Measurements from ENCODE around the gene ERCC5. TPM values are rescaled to one million over a fixed set of nuclear protein-coding genes. Genes with fewer than 3 reads are reported as not detected.

ERCC5 gene
- total and polyA plus RNA-seq, 4 donors: 25.8 to 81.8 (median 42.0) TPM

DNA sequence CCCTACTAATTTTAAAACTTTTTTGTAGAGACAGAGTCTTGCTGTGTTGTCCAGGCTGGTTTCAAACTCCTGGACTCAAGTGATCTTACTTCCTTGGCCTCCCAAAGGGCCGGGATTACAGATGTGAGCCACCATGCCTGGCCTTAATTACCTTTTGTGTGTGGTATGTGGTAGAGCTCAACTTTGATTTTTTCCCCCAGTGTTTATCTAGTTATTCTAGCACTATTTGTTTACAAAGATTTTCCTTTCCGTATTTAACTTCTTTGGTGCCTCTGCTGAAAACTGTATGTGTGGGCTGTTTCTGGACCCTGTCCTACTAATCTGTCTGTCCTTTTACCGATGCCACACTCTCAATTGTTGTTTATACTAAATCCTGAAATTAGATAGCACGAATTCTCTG, 9.4 kb upstream of the ERCC5 start:
- DNase-seq (no peak), ATAC-seq (ENCODE audit: low FRiP score) (no peak)
- H3K36me3 ChIP-seq (ENCODE audit: control insufficient read depth in 1 of 2, insufficient read depth in 2 of 2, low read length in 1 of 2): peaks cover 0 to 2% of the 10 kb centered on the region in 2 donors
- no peak overlapping the region for H3K27ac ChIP-seq (ENCODE audit: low read depth in 1 of 2, low read length in 2 of 2)
- intact Hi-C loops (cut with DNase I): no loop called here
- H3K9me3 ChIP-seq (ENCODE audit: control insufficient read depth, low read length): no peaks in the 10 kb centered on the region
- no peaks in the 10 kb centered on the region for H3K4me1 ChIP-seq (ENCODE audit: control insufficient read depth in 1 of 2, insufficient read depth in 2 of 2, low read length in 2 of 2)
- WGBS, 2 donors: 65 to 78% methylated on average over 4 of the region's 4 CpGs
- no peaks in the 10 kb centered on the region for H3K27me3 ChIP-seq (ENCODE audit: control insufficient read depth in 1 of 2, insufficient read depth in 2 of 2, low read length in 1 of 2)
- no peak overlapping the region for H3K4me3 ChIP-seq (ENCODE audit: low read length in 2 of 2)

DNA sequence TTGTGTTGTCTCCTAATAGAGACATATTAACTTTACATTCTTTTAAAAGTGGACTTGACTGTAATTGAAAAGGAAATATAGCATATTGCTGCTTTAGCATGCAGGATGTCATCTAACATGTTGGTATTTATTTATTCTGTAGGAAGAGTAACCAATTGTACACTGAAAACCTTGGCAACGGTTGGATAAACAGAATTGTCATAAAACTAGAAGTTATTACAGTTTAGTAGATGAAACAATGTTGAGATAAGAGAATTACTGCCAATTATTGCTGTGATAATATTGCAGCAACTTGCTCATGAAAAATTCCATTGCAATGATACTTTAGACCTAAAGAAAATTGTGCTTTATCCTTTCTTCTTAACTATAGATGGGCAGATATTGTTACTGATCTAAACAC, 7.6 kb upstream of the ERCC5 start:
- 69 to 77% methylated on average over 1 of the region's 1 CpG for WGBS, 2 donors
- ATAC-seq (ENCODE audit: low FRiP score): no peak
- H3K4me3 ChIP-seq (ENCODE audit: low read length in 2 of 2): no peak overlapping the region
- H3K27ac ChIP-seq (ENCODE audit: low read depth in 1 of 2, low read length in 2 of 2): no peak overlapping the region
- H3K4me1 ChIP-seq (ENCODE audit: control insufficient read depth in 1 of 2, insufficient read depth in 2 of 2, low read length in 2 of 2): no peaks in the 10 kb centered on the region
- no peak for DNase-seq
- H3K36me3 ChIP-seq (ENCODE audit: control insufficient read depth in 1 of 2, insufficient read depth in 2 of 2, low read length in 1 of 2): peaks cover 0 to 2% of the 10 kb centered on the region in 2 donors
- H3K9me3 ChIP-seq (ENCODE audit: control insufficient read depth, low read length): no peaks in the 10 kb centered on the region
- H3K27me3 ChIP-seq (ENCODE audit: control insufficient read depth in 1 of 2, insufficient read depth in 2 of 2, low read length in 1 of 2): no peaks in the 10 kb centered on the region
- intact Hi-C loops (cut with DNase I): no loop called here

DNA sequence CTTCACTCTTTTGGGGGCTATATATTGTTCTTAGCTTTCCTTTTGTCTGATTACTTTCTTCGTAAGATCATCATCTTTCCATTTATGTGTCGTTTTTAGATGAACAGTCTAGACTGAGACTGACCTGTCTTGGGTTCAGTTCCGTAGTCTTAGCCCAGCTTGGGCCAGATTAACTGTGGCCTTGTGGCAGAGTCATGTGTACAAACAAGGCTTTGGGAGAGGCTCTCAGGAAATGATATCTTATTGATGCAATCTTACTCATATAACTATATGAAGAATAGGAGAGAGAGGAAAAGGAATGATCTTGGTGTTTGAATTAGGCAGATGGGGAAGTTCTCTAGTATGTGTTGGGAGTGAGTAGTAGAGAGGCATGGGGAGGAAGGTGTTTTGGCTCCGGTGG, 6.8 kb upstream of the ERCC5 start:
- 46 to 47% methylated on average over 4 of the region's 4 CpGs for WGBS, 2 donors
- H3K36me3 ChIP-seq (ENCODE audit: control insufficient read depth in 1 of 2, insufficient read depth in 2 of 2, low read length in 1 of 2): peaks cover 0 to 2% of the 10 kb centered on the region in 2 donors
- H3K4me3 ChIP-seq (ENCODE audit: low read length in 2 of 2): no peak overlapping the region
- no peaks in the 10 kb centered on the region for H3K4me1 ChIP-seq (ENCODE audit: control insufficient read depth in 1 of 2, insufficient read depth in 2 of 2, low read length in 2 of 2)
- no peak for ATAC-seq (ENCODE audit: low FRiP score)
- intact Hi-C loops (cut with DNase I): no loop called here
- no peak overlapping the region for H3K27ac ChIP-seq (ENCODE audit: low read depth in 1 of 2, low read length in 2 of 2)
- H3K9me3 ChIP-seq (ENCODE audit: control insufficient read depth, low read length): no peaks in the 10 kb centered on the region
- H3K27me3 ChIP-seq (ENCODE audit: control insufficient read depth in 1 of 2, insufficient read depth in 2 of 2, low read length in 1 of 2): no peaks in the 10 kb centered on the region
- no peak for DNase-seq

DNA sequence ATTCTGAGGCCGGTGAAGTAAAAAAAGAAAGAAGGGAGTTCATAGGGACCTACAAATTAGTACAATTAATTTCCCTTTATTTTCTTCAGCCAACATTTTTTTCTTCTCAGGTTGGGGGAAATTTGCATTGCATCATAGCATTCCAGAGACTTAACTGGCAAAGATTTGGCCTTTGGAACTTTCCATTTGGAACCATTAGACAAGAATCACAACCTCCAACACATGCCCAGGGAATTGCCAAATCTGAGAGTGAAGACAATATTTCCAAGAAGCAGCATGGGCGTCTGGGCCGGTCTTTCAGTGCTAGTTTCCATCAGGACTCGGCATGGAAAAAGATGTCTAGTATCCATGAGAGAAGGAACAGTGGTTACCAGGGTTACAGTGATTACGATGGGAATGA, 6.4 kb upstream of the ERCC5 start:
- Histone ChIP-seq H3K36me3 (ENCODE audit: control insufficient read depth in 1 of 2, insufficient read depth in 2 of 2, low read length in 1 of 2) (peaks cover 0 to 2% of the 10 kb centered on the region in 2 donors), H3K27ac (ENCODE audit: low read depth in 1 of 2, low read length in 2 of 2) (no peak overlapping the region)
- WGBS, 2 donors: 62 to 70% methylated on average over 5 of the region's 5 CpGs

DNA sequence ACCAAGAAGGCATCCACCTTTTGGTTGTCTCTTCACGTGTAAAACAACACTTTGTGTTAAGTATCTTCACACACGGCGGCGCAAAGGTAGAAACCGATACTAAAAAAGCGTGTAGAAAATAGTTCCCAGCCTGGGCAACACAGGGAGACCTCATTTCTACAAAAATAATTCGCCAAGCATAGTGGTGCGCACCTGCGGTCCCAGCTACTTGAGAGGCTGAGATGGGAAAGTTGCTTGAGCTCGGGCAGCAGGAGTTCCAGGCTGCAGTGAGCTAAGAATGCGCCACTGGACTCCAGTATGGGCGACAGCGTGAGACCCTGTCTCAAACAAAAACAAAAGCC, 573 bp upstream of the ERCC5 start:
- WGBS, 2 donors: 1 to 2% methylated on average over 13 of the region's 13 CpGs
- intact Hi-C loops (cut with DNase I): loop anchor here (1.0 to 10.0 kb wide), 8 partner anchors 44 to 453 kb away; partner anchors contain the start of genes TPP2 (in 2 of the 2), BIVM (in 1 of the 2), POGLUT2 (in 1 of the 2) and TEX30 (in 1 of the 2)
- H3K4me3 ChIP-seq (ENCODE audit: low read length in 2 of 2): peak overlapping the region; percentile 85 to 89
- H3K27ac ChIP-seq (ENCODE audit: low read depth in 1 of 2, low read length in 2 of 2): peak overlapping the region; percentile 68 to 87
- H3K27me3 ChIP-seq (ENCODE audit: control insufficient read depth in 1 of 2, insufficient read depth in 2 of 2, low read length in 1 of 2): no peaks in the 10 kb centered on the region
- no peaks in the 10 kb centered on the region for H3K9me3 ChIP-seq (ENCODE audit: control insufficient read depth, low read length)
- no peaks in the 10 kb centered on the region for H3K36me3 ChIP-seq (ENCODE audit: control insufficient read depth in 1 of 2, insufficient read depth in 2 of 2, low read length in 1 of 2)
- DNase-seq (no peak), ATAC-seq (ENCODE audit: low FRiP score) (peak; percentile 40)
- H3K4me1 ChIP-seq (ENCODE audit: control insufficient read depth in 1 of 2, insufficient read depth in 2 of 2, low read length in 2 of 2): peaks cover 0 to 4% of the 10 kb centered on the region in 2 donors

More for the DNA sequence above, 6.4 kb upstream of the ERCC5 start:
- DNase-seq (no peak), ATAC-seq (ENCODE audit: low FRiP score) (no peak)
- Histone ChIP-seq H3K9me3 (ENCODE audit: control insufficient read depth, low read length) (no peaks in the 10 kb centered on the region), H3K4me3 (ENCODE audit: low read length in 2 of 2) (no peak overlapping the region), H3K27me3 (ENCODE audit: control insufficient read depth in 1 of 2, insufficient read depth in 2 of 2, low read length in 1 of 2) (no peaks in the 10 kb centered on the region), H3K4me1 (ENCODE audit: control insufficient read depth in 1 of 2, insufficient read depth in 2 of 2, low read length in 2 of 2) (no peaks in the 10 kb centered on the region)
- intact Hi-C loops (cut with DNase I): no loop called here

DNA sequence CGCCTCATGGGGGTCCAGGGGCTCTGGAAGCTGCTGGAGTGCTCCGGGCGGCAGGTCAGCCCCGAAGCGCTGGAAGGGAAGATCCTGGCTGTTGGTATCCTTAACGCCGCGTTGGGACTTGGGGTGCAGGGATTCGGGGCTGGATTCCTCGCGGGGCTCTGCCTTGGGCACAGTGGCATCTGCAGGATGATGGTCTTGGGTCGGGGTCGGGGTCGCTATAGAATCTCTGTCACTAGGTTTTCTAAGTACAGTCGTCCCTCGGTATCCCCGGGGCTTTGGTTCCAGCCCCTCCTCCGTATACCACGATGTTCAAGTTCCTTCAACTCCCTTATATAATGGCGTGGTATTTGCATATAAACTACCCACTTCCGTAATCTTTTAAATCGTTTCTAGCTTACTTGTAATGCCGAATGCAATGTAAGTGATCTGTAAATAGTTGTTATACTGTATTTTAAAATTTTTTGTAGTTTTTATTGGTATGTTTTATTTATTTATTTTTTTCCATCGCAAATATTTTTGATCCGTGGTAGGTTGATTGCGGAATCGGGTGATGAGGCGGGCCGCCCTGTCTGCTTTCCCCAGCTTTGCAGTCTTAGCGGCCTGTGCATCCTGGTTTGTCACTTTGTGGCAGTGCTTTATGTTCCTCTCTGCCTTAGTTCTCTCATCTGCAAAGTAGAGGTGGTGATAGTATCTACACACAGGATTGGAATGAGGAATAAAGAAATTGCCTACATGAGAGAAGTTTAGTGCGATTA, 606 bp downstream of the ERCC5 start:
- Histone ChIP-seq H3K9me3 (ENCODE audit: control insufficient read depth, low read length) (no peaks in the 10 kb centered on the region), H3K4me3 (ENCODE audit: low read length in 2 of 2) (peak overlapping the region; percentile 85 to 89), H3K27me3 (ENCODE audit: control insufficient read depth in 1 of 2, insufficient read depth in 2 of 2, low read length in 1 of 2) (no peaks in the 10 kb centered on the region), H3K27ac (ENCODE audit: low read depth in 1 of 2, low read length in 2 of 2) (peak overlapping the region; percentile 78 to 87), H3K4me1 (ENCODE audit: control insufficient read depth in 1 of 2, insufficient read depth in 2 of 2, low read length in 2 of 2) (peaks cover 0 to 4% of the 10 kb centered on the region in 2 donors), H3K36me3 (ENCODE audit: control insufficient read depth in 1 of 2, insufficient read depth in 2 of 2, low read length in 1 of 2) (no peaks in the 10 kb centered on the region)
- intact Hi-C loops (cut with DNase I): loop anchor here (2.0 to 10.0 kb wide), 6 partner anchors 49 to 454 kb away; partner anchors contain the start of genes BIVM (in 1 of the 2), POGLUT2 (in 1 of the 2) and TPP2 (in 1 of the 2)
- DNase-seq: peak; percentile 63 to 77
- 0 to 1% methylated on average over 31 of the region's 31 CpGs for WGBS, 2 donors
- ATAC-seq (ENCODE audit: low FRiP score): peak; percentile 47

DNA sequence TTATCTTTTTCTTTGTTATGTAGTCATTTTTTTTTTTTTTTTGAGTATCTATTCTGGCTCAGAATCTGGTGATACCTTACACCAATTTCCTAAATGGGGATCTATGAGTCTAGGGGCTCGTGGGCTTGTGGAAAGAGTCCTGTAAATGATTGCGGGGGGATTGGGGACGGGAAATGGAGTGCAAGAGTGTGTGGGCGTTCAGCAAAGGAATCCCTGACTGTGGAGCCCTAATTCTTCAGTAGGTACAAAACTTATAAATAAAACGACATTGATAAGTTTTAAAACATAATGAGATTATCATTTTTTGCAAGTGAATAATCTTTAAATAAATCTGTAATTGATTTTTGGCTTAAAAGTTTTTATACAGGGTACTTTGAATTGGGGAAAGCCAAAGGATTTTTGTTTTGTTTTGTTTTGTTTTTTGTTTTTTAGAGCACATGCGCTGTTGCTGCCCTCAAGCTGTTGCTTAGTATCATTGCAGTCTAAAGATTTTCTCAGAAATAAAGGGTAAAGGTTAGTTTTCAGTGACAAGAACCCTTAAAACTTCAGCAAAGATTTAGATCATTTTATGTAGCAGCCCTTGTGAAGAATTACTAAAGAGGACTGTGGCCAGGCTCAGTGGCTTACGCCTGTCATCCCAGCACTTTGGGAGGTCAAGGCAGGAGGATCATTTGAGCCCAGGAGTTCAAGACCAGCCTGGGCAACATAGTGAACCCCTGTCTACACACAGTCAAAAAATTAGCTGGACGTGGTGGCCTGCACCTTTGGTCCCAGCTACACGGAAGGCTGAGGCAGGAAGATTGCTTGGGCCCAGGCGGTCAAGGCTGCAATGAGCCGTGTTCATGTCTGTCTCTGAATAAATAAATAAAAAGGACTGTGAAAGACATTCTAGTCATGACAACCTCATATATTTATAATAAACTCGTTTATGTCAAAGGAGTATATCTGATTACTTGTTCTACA, 1.7 kb downstream of the ERCC5 start:
- peak overlapping the region in 1 of 2 donors; percentile 33 for H3K27ac ChIP-seq (ENCODE audit: low read depth in 1 of 2, low read length in 2 of 2)
- intact Hi-C loops (cut with DNase I): loop anchor here (2.0 to 10.0 kb wide), 6 partner anchors 50 to 455 kb away; partner anchors contain the start of genes BIVM (in 1 of the 2), POGLUT2 (in 1 of the 2) and TPP2 (in 1 of the 2)

DNA sequence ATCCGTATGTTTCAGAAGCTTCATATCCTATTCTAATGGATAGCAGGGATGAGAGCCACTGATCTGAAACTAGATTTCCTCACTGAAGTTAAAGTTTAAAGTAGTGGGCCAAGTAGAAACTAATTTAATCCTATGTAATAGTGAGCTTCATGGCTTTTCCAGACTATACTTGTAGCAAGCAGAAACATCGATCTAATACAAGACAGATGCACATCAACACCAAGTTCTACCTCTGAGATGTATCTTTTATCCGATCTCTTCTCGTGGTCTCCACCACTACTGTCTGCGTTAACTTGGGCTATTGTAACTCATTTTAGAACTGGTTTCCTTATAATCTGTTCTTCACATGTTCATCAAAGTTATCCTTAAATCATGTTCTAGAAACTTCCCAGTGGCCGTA, 3.1 kb downstream of the ERCC5 start:
- H3K36me3 ChIP-seq (ENCODE audit: control insufficient read depth in 1 of 2, insufficient read depth in 2 of 2, low read length in 1 of 2): no peaks in the 10 kb centered on the region
- DNase-seq: no peak
- H3K4me3 ChIP-seq (ENCODE audit: low read length in 2 of 2): no peak overlapping the region
- peaks cover 0 to 4% of the 10 kb centered on the region in 2 donors for H3K4me1 ChIP-seq (ENCODE audit: control insufficient read depth in 1 of 2, insufficient read depth in 2 of 2, low read length in 2 of 2)
- intact Hi-C loops (cut with DNase I): loop anchor here (5.0 to 10.0 kb wide), 5 partner anchors 52 to 457 kb away; partner anchors contain the start of genes BIVM (in 1 of the 2), POGLUT2 (in 1 of the 2) and TPP2 (in 1 of the 2)
- ATAC-seq (ENCODE audit: low FRiP score): no peak
- no peaks in the 10 kb centered on the region for H3K27me3 ChIP-seq (ENCODE audit: control insufficient read depth in 1 of 2, insufficient read depth in 2 of 2, low read length in 1 of 2)
- H3K9me3 ChIP-seq (ENCODE audit: control insufficient read depth, low read length): no peaks in the 10 kb centered on the region
- H3K27ac ChIP-seq (ENCODE audit: low read depth in 1 of 2, low read length in 2 of 2): no peak overlapping the region
- WGBS, 2 donors: 85 to 86% methylated on average over 6 of the region's 6 CpGs

More for the DNA sequence above, 1.7 kb downstream of the ERCC5 start:
- H3K4me1 ChIP-seq (ENCODE audit: control insufficient read depth in 1 of 2, insufficient read depth in 2 of 2, low read length in 2 of 2): peaks cover 0 to 4% of the 10 kb centered on the region in 2 donors
- ATAC-seq (ENCODE audit: low FRiP score) (no peak), DNase-seq (no peak)
- H3K4me3 ChIP-seq (ENCODE audit: low read length in 2 of 2): peak overlapping the region; percentile 22 to 89
- no peaks in the 10 kb centered on the region for H3K27me3 ChIP-seq (ENCODE audit: control insufficient read depth in 1 of 2, insufficient read depth in 2 of 2, low read length in 1 of 2)
- WGBS, 2 donors: 12 to 20% methylated on average over 12 of the region's 12 CpGs
- no peaks in the 10 kb centered on the region for H3K9me3 ChIP-seq (ENCODE audit: control insufficient read depth, low read length)
- no peaks in the 10 kb centered on the region for H3K36me3 ChIP-seq (ENCODE audit: control insufficient read depth in 1 of 2, insufficient read depth in 2 of 2, low read length in 1 of 2)
